GM12892 (cell line): ENCODE data around the gene CSH2.
"Not testable (repeated sequence)": the region's sequence is repeated elsewhere in the genome, so short reads cannot be mapped to it uniquely, and the experiment has no call there.

ENCODE experiments used
- POLR2A ChIP-seq: IDR thresholded peaks from 2 replicates; pipeline ENCODE4 v1.6.1; 2011; ENCODE audit warnings: low read depth, low read length, control low read depth
- POLR2AphosphoS5 ChIP-seq: IDR thresholded peaks from 2 replicates; pipeline ENCODE4 v1.6.1; 2011; ENCODE audit warnings: low read depth, low read length, control low read depth
- TAF1 ChIP-seq: IDR thresholded peaks from 2 replicates; pipeline ENCODE4 v1.6.1; 2011; ENCODE audit warnings: low read depth, mild to moderate bottlenecking, control low read depth, low read length, borderline replicate concordance

GRCh38 chr17:63894821-63895220, 21.3 kb upstream of the CSH2 start:
- not testable (repeated sequence) for TF ChIP-seq POLR2AphosphoS5, POLR2A, TAF1
